Measurements from ENCODE around the gene RADIL. TPM values are rescaled to one million over a fixed set of nuclear protein-coding genes. Genes with fewer than 3 reads are reported as not detected.
"Not testable (repeated sequence)": the region's sequence is repeated elsewhere in the genome, so short reads cannot be mapped to it uniquely, and the experiment has no call there.

The RADIL gene
- polyA plus RNA-seq, 3 donors: 1.3 to 2.1 (median 1.7) TPM

GRCh38 chr7:4797858-4798705 lies 85.4 kb downstream of the RADIL start:
- DNase-seq (ENCODE audit: low read depth in 3 of 3, low spot score in 2 of 3): no peak

DNA sequence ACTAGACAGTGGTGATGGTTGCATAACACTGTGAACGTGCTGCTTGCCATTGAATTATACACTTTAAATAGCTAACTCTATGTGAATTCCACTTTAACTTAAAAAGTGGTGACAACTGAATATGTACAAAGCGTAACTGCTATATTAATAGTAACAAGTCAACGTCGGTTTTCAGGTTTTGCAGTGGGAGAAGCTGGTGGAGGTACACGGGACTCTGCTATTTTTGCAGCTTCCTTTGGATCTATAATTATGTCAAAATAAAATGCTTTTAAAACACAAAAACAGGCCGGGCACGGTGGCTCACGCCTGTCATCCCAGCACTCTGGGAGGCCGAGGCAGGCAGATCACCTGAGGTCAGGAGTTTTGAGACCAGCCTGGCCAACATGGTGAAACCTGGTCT lies 87.1 kb downstream of the RADIL start:
- DNase-seq (ENCODE audit: low read depth in 3 of 3, low spot score in 2 of 3): no peak

DNA sequence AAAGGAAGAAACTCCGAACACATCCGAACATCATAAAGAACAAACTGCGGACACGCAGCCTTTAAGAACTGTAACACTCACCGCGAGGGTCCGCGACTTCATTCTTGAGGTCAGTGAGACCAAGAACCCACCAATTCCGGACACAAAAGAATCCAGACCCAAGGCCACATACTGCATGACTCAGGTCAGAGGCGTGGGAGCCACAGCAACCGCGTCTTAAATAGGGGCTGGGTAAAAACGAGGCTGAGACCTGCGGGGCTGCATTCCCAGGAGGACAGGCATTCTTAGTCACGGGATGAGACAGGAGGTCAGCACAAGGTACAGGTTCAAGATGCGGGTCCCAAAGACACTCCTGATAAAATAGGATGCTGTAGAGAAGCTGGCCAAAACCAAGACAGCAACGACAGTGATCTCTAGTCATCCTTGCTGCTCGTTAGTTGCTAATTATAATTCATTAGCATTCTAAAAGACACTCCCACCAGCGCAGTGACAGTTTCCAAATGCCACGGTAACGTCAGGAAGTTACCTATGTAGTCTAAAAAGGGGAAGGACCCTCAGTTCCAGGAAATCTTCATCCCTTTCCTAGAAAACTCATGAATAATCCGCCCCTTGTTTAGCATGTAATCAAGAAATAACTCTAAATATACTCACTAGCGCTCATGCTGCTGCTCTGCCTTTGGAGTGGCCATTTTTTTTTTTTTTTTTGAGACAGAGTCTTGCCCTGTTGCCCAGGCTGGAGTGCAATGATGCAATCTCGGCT lies 88.7 kb downstream of the RADIL start:
- no peak for DNase-seq (ENCODE audit: low read depth in 3 of 3, low spot score in 2 of 3)

- DNase-seq (ENCODE audit: low read depth in 3 of 3, low spot score in 2 of 3): not testable (repeated sequence)
Measured at GRCh38 chr7:4794171-4794570, 89.3 kb downstream of the RADIL start.

DNA sequence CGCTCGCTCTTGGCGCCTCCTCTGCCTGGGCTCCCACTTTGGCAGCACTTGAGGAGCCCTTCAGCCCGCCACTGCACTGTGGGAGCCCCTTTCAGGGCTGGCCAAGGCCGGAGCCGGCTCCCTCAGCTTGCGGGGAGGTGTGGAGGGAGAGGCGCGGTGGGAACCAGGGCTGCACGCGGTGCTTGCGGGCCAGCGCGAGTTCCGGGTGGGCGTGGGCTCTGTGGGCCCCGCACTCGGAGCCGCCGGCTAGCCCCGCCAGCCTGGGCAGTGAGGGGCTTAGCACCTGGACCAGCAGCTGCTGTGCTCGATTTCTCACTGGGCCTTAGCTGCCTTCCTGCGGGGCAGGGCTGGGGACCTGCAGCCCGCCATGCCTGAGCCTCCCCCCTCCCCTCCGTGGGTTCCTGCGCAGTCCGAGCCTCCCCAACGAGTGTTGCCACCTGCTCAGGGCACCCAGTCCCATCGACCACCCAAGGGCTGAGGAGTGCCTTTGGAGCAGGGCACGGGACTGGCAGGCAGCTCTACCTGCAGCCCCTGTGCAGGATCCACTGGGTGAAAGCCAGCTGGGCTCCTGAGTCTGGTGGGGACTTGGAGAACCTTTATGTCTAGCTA lies 90.0 kb downstream of the RADIL start:
- not testable (repeated sequence) for DNase-seq (ENCODE audit: low read depth in 3 of 3, low spot score in 2 of 3)

- DNase-seq (ENCODE audit: low read depth in 3 of 3, low spot score in 2 of 3): no peak
Measured at GRCh38 chr7:4792537-4793126, 90.9 kb downstream of the RADIL start.

GRCh38 chr7:4791738-4792536 lies 91.6 kb downstream of the RADIL start:
- DNase-seq (ENCODE audit: low read depth in 3 of 3, low spot score in 2 of 3): peak in 1 of 3 donors; percentile 72

- DNase-seq (ENCODE audit: low read depth in 3 of 3, low spot score in 2 of 3): no peak
Measured at GRCh38 chr7:4791101-4791737, 92.3 kb downstream of the RADIL start.

- DNase-seq (ENCODE audit: low read depth in 3 of 3, low spot score in 2 of 3): no peak
Measured at GRCh38 chr7:4790516-4790991, 93.0 kb downstream of the RADIL start.

GRCh38 chr7:4790078-4790465 lies 93.4 kb downstream of the RADIL start:
- DNase-seq (ENCODE audit: low read depth in 3 of 3, low spot score in 2 of 3): no peak

DNA sequence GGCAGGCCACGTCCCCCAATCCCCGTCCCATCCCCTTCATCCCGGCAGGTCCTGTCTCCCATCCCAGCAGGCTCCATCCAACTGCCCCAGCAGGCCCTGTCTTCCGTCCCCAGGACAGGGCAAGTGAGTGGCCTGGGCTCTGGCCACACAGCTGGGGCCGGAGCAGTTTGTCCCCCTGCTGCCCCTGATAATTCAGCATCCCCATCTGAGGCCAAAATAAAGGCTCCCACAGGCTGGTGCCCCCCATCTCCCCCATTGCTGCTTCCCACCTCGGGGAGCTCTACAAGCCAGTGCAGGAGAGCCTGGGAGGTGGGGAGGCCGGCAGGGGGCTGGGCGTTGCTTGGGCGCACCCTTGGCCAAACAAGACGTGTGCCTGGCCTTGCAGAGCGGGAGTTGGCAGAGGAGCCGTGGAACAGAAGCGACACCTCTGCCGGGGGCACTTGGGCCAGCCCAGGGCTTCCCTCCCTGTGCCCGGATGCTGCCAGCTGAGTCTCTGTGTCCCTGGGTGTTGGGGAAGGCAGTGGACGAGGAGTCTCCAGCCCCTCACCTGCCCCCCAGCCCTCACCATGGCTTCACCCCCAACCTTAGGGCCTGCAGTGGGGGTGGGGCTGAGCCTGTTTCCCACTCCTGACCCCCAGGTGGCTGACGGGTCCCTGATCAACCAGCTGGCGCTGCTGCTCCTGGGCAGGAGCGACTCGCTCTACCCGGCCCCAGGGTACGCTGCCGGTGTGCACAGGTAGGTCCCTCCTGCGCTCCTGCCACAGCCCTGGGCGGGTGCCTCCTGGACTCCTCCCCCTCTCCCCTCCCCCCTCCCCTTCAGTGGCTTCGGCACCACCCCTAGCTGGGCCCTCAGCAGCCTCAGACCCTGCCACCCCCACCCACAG lies 94.1 kb downstream of the RADIL start:
- DNase-seq (ENCODE audit: low read depth in 3 of 3, low spot score in 2 of 3): no peak

- DNase-seq (ENCODE audit: low read depth in 3 of 3, low spot score in 2 of 3): no peak
Measured at GRCh38 chr7:4788627-4789189, 94.8 kb downstream of the RADIL start.

- DNase-seq (ENCODE audit: low read depth in 3 of 3, low spot score in 2 of 3): no peak
Measured at GRCh38 chr7:4787947-4788626, 95.4 kb downstream of the RADIL start.

DNA sequence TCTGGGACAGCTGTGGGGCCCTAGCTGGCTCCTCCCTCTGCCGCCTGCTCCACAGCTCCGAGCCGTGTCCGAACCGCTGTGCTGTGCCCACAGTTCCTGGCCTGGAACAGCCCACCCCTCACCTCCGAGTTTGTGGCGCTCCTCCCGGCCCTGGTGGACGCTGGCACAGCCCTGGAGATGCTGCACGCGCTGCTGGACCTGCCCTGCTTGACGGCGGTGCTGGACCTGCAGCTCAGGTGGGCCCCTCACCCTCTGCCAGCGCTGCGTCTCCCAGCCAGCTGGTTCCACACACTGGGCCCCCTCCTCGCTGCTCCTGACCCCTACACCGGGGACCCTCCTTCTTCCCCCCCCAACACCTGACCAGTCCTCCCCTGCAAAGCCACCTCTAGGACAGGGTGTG lies 96.0 kb downstream of the RADIL start:
- no peak for DNase-seq (ENCODE audit: low read depth in 3 of 3, low spot score in 2 of 3)

DNA sequence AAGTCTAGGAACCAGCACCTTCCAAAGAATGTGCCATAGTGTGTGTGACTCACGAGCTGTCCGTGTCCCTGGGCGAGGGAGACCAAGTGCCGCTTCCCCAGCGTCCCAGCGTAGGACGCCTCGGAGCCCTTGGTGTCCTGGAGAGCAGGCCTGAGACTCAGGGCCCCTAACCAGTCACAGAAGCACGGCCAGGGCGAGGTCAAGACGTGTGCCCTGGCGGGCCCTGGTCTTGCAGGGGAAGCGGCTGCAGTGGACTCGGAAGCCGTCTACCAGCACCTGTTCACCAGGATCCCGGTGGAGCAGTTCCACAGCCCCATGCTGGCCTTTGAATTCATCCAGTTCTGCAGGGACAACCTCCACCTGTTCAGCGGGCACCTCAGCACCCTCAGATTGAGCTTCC lies 97.5 kb downstream of the RADIL start:
- no peak for DNase-seq (ENCODE audit: low read depth in 3 of 3, low spot score in 2 of 3)

DNA sequence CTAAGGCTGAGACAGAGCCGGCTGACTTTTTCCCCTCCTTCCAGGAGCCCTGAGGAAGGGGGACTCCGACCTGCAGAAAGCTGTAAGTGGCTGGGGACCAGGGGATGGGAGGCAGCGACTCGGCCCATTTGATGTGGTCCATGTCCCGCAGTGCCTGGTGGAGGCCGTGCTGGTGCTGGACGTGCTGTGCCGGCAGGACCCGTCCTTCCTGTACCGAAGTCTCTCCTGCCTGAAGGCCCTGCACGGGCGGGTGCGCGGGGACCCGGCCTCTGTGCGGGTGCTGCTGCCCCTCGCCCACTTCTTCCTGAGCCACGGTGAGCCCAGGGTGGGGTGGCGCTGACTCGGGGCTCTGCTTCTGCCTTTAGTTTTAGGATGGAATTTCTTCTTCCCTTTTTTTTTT lies 98.1 kb downstream of the RADIL start:
- no peak for DNase-seq (ENCODE audit: low read depth in 3 of 3, low spot score in 2 of 3)

DNA sequence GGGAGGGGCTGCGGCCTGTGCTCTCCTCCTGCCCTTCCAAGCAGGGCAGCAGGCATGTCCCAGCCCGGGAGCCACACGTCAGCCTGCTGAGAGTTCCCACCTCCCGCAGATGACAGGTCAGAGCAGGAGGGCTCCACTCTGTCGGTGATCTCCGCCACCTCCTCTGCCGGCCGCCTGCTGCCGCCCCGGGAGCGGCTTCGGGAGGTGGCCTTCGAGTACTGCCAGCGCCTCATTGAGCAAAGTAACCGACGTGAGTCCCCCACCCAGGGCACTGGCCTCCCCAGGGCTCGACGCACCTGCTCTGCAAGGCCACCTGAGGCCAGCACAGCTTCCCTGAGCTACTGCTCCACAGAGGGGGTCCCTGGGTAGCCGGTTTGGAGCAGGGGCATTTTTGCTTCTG lies 98.7 kb downstream of the RADIL start:
- DNase-seq (ENCODE audit: low read depth in 3 of 3, low spot score in 2 of 3): no peak
